H1 (cell line): ENCODE results near the gene REPS2.

Experiments used
- BRCA1 ChIP-seq: IDR thresholded peaks from 2 replicates; pipeline ENCODE4 v1.6.1; 2012; ENCODE audit warnings: low read depth, low read length, improper control_type of control experiment
- EZH2 ChIP-seq: fragments of 200-600 bp; sonication (generic); IDR thresholded peaks from 2 replicates; pipeline ENCODE4 v1.7.1; 2012; ENCODE audit warnings: low read depth, mild to moderate bottlenecking, moderate library complexity, low read length, inconsistent platforms; ENCODE audit not compliant: severe bottlenecking
- FOSL1 ChIP-seq: IDR thresholded peaks from 2 replicates; pipeline ENCODE4 v1.6.1; 2011; ENCODE audit warnings: mild to moderate bottlenecking, low read depth, low read length, moderate library complexity; ENCODE audit not compliant: insufficient read depth
- POLR2A ChIP-seq, 2 experiments: IDR thresholded peaks; 1 replicate in 1 of 2; 2 replicates in 1 of 2; pipeline ENCODE4 v1.6.1; 2011; ENCODE audit warnings: low read depth in 2 of 2, low read length in 2 of 2, mild to moderate bottlenecking in 2 of 2; ENCODE audit errors: control extremely low read depth in 1 of 2
- SUZ12 ChIP-seq: fragments of 200-600 bp; sonication (generic); IDR thresholded peaks from 2 replicates; pipeline ENCODE4 v1.6.1; 2012; ENCODE audit warnings: mild to moderate bottlenecking, inconsistent platforms, low read length, moderate library complexity, mixed read lengths
- TEAD4 ChIP-seq: IDR thresholded peaks from 2 replicates; pipeline ENCODE4 v1.6.1; 2012; ENCODE audit warnings: low read depth, low read length, inconsistent platforms, mixed read lengths
- TF ChIP-seq, protein P1 (sequence below), 3 experiments: IDR thresholded peaks; 1 replicate in 2 of 3; 2 replicates in 1 of 3; pipeline versions ENCODE4 v1.5.1 to v1.6.1; 2011; ENCODE audit warnings: low read length in 3 of 3, mild to moderate bottlenecking in 3 of 3, inconsistent platforms in 2 of 3, low read depth in 1 of 3, moderate library complexity in 1 of 3; ENCODE audit not compliant: insufficient read depth in 1 of 3; ENCODE audit errors: control extremely low read depth in 1 of 3

GRCh38 chrX:17062065-17062464, 115.6 kb downstream of the REPS2 start:
- TF ChIP-seq, protein P1, sequence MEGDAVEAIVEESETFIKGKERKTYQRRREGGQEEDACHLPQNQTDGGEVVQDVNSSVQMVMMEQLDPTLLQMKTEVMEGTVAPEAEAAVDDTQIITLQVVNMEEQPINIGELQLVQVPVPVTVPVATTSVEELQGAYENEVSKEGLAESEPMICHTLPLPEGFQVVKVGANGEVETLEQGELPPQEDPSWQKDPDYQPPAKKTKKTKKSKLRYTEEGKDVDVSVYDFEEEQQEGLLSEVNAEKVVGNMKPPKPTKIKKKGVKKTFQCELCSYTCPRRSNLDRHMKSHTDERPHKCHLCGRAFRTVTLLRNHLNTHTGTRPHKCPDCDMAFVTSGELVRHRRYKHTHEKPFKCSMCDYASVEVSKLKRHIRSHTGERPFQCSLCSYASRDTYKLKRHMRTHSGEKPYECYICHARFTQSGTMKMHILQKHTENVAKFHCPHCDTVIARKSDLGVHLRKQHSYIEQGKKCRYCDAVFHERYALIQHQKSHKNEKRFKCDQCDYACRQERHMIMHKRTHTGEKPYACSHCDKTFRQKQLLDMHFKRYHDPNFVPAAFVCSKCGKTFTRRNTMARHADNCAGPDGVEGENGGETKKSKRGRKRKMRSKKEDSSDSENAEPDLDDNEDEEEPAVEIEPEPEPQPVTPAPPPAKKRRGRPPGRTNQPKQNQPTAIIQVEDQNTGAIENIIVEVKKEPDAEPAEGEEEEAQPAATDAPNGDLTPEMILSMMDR (IDR thresholded peaks at IDR 0.05; ENCODE audit: control extremely low read depth in 1 of 3, insufficient read depth in 1 of 3, low read depth in 1 of 3, low read length in 3 of 3) = no peak
- no peak for TF ChIP-seq POLR2A (IDR thresholded peaks at IDR 0.05; ENCODE audit: control extremely low read depth in 1 of 2, low read depth in 2 of 2, low read length in 2 of 2)
- no peak for TF ChIP-seq EZH2
- no peak for TF ChIP-seq SUZ12
- TF ChIP-seq FOSL1 = no peak
- TF ChIP-seq TEAD4 = no peak
- TF ChIP-seq BRCA1 = no peak
